HG02870 (cell line): ENCODE measurements around the gene ZNF627.
"Not testable (repeated sequence)": the region's sequence is repeated elsewhere in the genome, so short reads cannot be mapped to it uniquely, and the experiment has no call there.

ENCODE experiments used
- ATAC-seq: cut with Tn5 transposase; IDR thresholded peaks from one replicate; pipeline ENCODE4 v1.9.1; 2021; ENCODE audit warnings: mild to moderate bottlenecking, moderate library complexity; ENCODE audit not compliant: unreplicated experiment

Gene ZNF627

GRCh38 chr19:11620553-11620952 is 23.3 kb downstream of the ZNF627 start:
- ATAC-seq, result no peak

- not testable (repeated sequence) for ATAC-seq
These were observed 25.1 kb downstream of the ZNF627 start for GRCh38 chr19:11622401-11622800.

- no peak for ATAC-seq
These were observed 26.8 kb downstream of the ZNF627 start for GRCh38 chr19:11624069-11624463.

- ATAC-seq, result no peak
These were observed 29.0 kb downstream of the ZNF627 start for GRCh38 chr19:11626252-11626651.

GRCh38 chr19:11633223-11633622 is 35.9 kb downstream of the ZNF627 start:
- ATAC-seq, result no peak

- not testable (repeated sequence) for ATAC-seq
These were observed 36.9 kb downstream of the ZNF627 start for GRCh38 chr19:11634018-11634662.

- ATAC-seq, result no peak
These were observed 41.9 kb downstream of the ZNF627 start for GRCh38 chr19:11639245-11639601.

GRCh38 chr19:11639602-11640471 is 42.6 kb downstream of the ZNF627 start:
- peak; percentile 92 for ATAC-seq

- no peak for ATAC-seq
These were observed 44.0 kb downstream of the ZNF627 start for GRCh38 chr19:11641244-11641643.

- ATAC-seq, result no peak
These were observed 45.6 kb downstream of the ZNF627 start for GRCh38 chr19:11642902-11643301.

GRCh38 chr19:11649941-11650340 is 52.7 kb downstream of the ZNF627 start:
- ATAC-seq, result no peak

GRCh38 chr19:11651062-11651461 is 53.8 kb downstream of the ZNF627 start:
- no peak for ATAC-seq

- ATAC-seq, result no peak
These were observed 54.8 kb downstream of the ZNF627 start for GRCh38 chr19:11652056-11652455.

- no peak for ATAC-seq
These were observed 55.2 kb downstream of the ZNF627 start for GRCh38 chr19:11652492-11652891.

GRCh38 chr19:11656535-11656934 is 59.3 kb downstream of the ZNF627 start:
- no peak for ATAC-seq

- ATAC-seq, result no peak
These were observed 60.0 kb downstream of the ZNF627 start for GRCh38 chr19:11657307-11657706.

GRCh38 chr19:11658970-11659369 is 61.7 kb downstream of the ZNF627 start:
- no peak for ATAC-seq

GRCh38 chr19:11659612-11660011 is 62.3 kb downstream of the ZNF627 start:
- ATAC-seq, result no peak

GRCh38 chr19:11662278-11662677 is 65.0 kb downstream of the ZNF627 start:
- ATAC-seq, result no peak

- ATAC-seq, result no peak
These were observed 65.9 kb downstream of the ZNF627 start for GRCh38 chr19:11663181-11663591.
